Endothelial cell of umbilical vein (primary cell): ENCODE results near the gene APOLD1. TPM values are rescaled to one million over a fixed set of nuclear protein-coding genes. Genes with fewer than 3 reads are reported as not detected.

ENCODE experiments used
- BruUV-seq: library from RNA; stranded (reverse); fragments of 400-500 nt; replicated peaks from 2 replicates; lab custom pipeline; 2021; lab: Mats Ljungman, UMichigan
- CTCF ChIA-PET: fragments of 300-600, 350-600 bp; sonication (Branson Sonifier 250); formaldehyde crosslinking; loops from one replicate; lab custom pipeline; 2021; ENCODE audit warnings: antibody characterized with exemption, inconsistent platforms; lab: Charles Lee
- POLR2A ChIA-PET: fragments of 300-600, 350-600 bp; sonication (Branson Sonifier 250); formaldehyde crosslinking; loops from one replicate; lab custom pipeline; 2021; ENCODE audit warnings: antibody characterized with exemption, inconsistent platforms; lab: Charles Lee
- DNase-seq: peaks from one replicate; pipeline ENCODE4 v3.0.0-alpha.2; 2011; ENCODE audit warnings: low read depth, low spot score
- FAIRE-seq: peaks from 2 replicates; lab custom pipeline; 2011; peaks lifted over from hg19 to GRCh38; lab: Jason Lieb, UNC
- H2AFZ ChIP-seq: 2 replicates; pipeline ENCODE4 v1.6.0; 2012; ENCODE audit warnings: low read depth, low read length, control low read depth, inconsistent platforms
- H3K27ac ChIP-seq: 2 replicates; pipeline ENCODE4 v1.5.1; 2011; ENCODE audit warnings: low read depth, mild to moderate bottlenecking, control low read depth, low read length, moderate library complexity; ENCODE audit not compliant: insufficient read depth
- H3K27me3 ChIP-seq, 2 experiments: 2 replicates each; pipeline versions ENCODE4 v1.6.0 to v1.6.1; 2011; ENCODE audit warnings: low read length in 2 of 2, mixed read lengths in 1 of 2; ENCODE audit not compliant: control insufficient read depth in 2 of 2, insufficient read depth in 2 of 2
- H3K36me3 ChIP-seq, 2 experiments: 2 replicates in 1 of 2; 3 replicates in 1 of 2; pipeline ENCODE4 v1.5.1; 2011; ENCODE audit warnings: low read length in 2 of 2, mild to moderate bottlenecking in 1 of 2, moderate library complexity in 1 of 2; ENCODE audit not compliant: control insufficient read depth in 2 of 2, insufficient read depth in 2 of 2; ENCODE audit errors: extremely low read depth in 1 of 2
- H3K4me1 ChIP-seq: 3 replicates; pipeline ENCODE4 v1.5.1; 2011; ENCODE audit warnings: mild to moderate bottlenecking, low read length; ENCODE audit not compliant: control insufficient read depth, insufficient read depth; ENCODE audit errors: extremely low read depth
- H3K4me2 ChIP-seq: 2 replicates; pipeline ENCODE4 v1.6.1; 2011; ENCODE audit warnings: low read length, control low read depth, mixed read lengths; ENCODE audit not compliant: insufficient read depth
- H3K4me3 ChIP-seq, 3 experiments: fragments of 200-600 bp in 1 of 3; sonication (generic), shearing (Covaris generic) in 1 of 3; replicated peaks in 1 of 3; 2 replicates each; pipeline ENCODE4 v1.5.1; 2011 to 2016; ENCODE audit warnings: control low read depth in 3 of 3, low read length in 3 of 3, mild to moderate bottlenecking in 2 of 3, inconsistent platforms in 1 of 3, low read depth in 1 of 3, moderate library complexity in 1 of 3; ENCODE audit not compliant: insufficient read depth in 1 of 3
- H3K79me2 ChIP-seq: 2 replicates; pipeline ENCODE4 v1.6.0; 2012; ENCODE audit warnings: low read length, inconsistent platforms; ENCODE audit not compliant: control insufficient read depth, insufficient read depth
- H3K9ac ChIP-seq: replicated peaks from 2 replicates; pipeline ENCODE3; 2011; ENCODE audit warnings: low read length, control low read depth; ENCODE audit not compliant: insufficient read depth; ENCODE audit errors: extremely low read depth
- H3K9me1 ChIP-seq: replicated peaks from 3 replicates; pipeline ENCODE4 v1.6.0; 2011; ENCODE audit warnings: mild to moderate bottlenecking, low read length; ENCODE audit not compliant: control insufficient read depth, insufficient read depth; ENCODE audit errors: extremely low read depth
- H3K9me3 ChIP-seq: replicated peaks from 2 replicates; pipeline ENCODE4 v1.5.1; 2012; ENCODE audit warnings: low read length, inconsistent platforms; ENCODE audit not compliant: control insufficient read depth, insufficient read depth
- H4K20me1 ChIP-seq: replicated peaks from 2 replicates; pipeline ENCODE3; 2011; ENCODE audit warnings: mild to moderate bottlenecking, low read length; ENCODE audit not compliant: control insufficient read depth, insufficient read depth; ENCODE audit errors: extremely low read depth
- FOS ChIP-seq: IDR thresholded peaks from 2 replicates; pipeline ENCODE4 v1.6.1; 2011; ENCODE audit warnings: mild to moderate bottlenecking, low read length, moderate library complexity, borderline replicate concordance; ENCODE audit not compliant: insufficient read depth
- JUN ChIP-seq: IDR thresholded peaks from 2 replicates; pipeline ENCODE4 v1.6.1; 2011; ENCODE audit warnings: borderline replicate concordance, low read depth; ENCODE audit not compliant: insufficient read length, insufficient read depth
- POLR2AphosphoS5 ChIP-seq: IDR thresholded peaks from 2 replicates; pipeline ENCODE4 v1.6.1; 2012; ENCODE audit warnings: low read depth, mild to moderate bottlenecking, control low read depth, low read length, moderate library complexity; ENCODE audit not compliant: insufficient read depth
- dilution Hi-C: fragments of 300-500 bp; cut with MboI; formaldehyde crosslinking; loops from one replicate; pipeline ENCODE4 v1.15.0; 2019; ENCODE audit warnings: low sequenced_read_pairs; ENCODE audit not compliant: extremely low pct_ligation_motif_present
- intact Hi-C: fragments of 100-400 bp; cut with micrococcal nuclease; formaldehyde crosslinking; loops from one replicate; pipeline ENCODE4 v1.10.0; 2022
- polyA plus RNA-seq, 4 experiments: library from polyadenylated mRNA; depleted of rRNA in 3 of 4; stranded (reverse) in 3 of 4; unstranded in 1 of 4; fragments of >200 nt; gene quantifications; 2 replicates each; pipeline versions ENCODE4 v1.2.1 to v1.2.3, GENCODE V29; 2011 to 2012; ENCODE audit warnings: missing spikeins in 1 of 4
- total RNA-seq: library from RNA; stranded (reverse); gene quantifications from 2 replicates; pipeline ENCODE4 v1.2.3, GENCODE V29; 2021
- TF ChIP-seq, protein P1 (sequence below): IDR thresholded peaks from 2 replicates; pipeline ENCODE4 v1.6.1; 2011; ENCODE audit not compliant: insufficient read depth, insufficient read length
- TF ChIP-seq, protein P2 (sequence below), 2 donors: IDR thresholded peaks; 1 replicate in 1 of 2; 2 replicates in 1 of 2; pipeline ENCODE4 v1.5.1; 2011; ENCODE audit warnings: low read length in 2 of 2, mild to moderate bottlenecking in 2 of 2, moderate library complexity in 2 of 2, control low read depth in 1 of 2, inconsistent platforms in 1 of 2, low read depth in 1 of 2; ENCODE audit not compliant: insufficient read depth in 1 of 2; ENCODE audit errors: extremely low read depth in 1 of 2

APOLD1 gene
- total and polyA plus RNA-seq, 2 donors (not counting 3 experiments of a cell fraction or from before 2014, with no cell fraction given) = 3.7 to 6.0 TPM

DNA sequence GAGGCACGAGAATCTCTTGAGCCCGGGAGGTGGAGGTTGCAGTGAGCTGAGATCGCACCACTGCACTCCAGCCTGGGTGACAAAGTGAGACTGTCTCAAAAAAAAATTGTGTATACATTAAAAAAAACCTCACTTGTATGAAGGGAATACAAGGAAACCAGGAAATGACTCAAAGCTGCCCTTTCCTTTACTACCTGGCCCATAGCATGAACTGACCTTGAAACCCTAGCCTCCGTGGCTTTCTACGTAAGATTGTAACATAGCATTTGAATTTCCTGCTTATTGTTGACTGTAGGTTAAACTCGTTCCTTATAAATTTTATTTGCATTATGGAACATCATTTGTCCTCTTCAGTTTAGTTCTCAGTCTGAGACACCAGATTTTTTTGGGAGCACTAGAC is 18.6 kb downstream of the APOLD1 start:
- peak; percentile 89 for DNase-seq
- H3K4me3 ChIP-seq = no peak overlapping the region
- dilution Hi-C loops = no loop called here
- ChIA-PET POLR2A (interaction anchor here (0.6 kb wide), 1 partner anchor 11 kb away, joined by 3 read pairs; no protein-coding TSS in a partner anchor), CTCF (interaction anchor here (0.7 to 2.6 kb wide), 11 partner anchors 9 to 172 kb away, joined by 3 to 27 read pairs (median 6); partner anchors contain the start of gene DDX47)
- intact Hi-C loops = no loop called here
- H4K20me1 ChIP-seq = no peaks in the 10 kb centered on the region
- H3K79me2 ChIP-seq = no peaks in the 10 kb centered on the region
- peaks cover 44% of the 10 kb centered on the region for H3K4me1 ChIP-seq
- H3K9ac ChIP-seq = peak overlapping the region; percentile 47
- H2AFZ ChIP-seq = no peak overlapping the region
- FAIRE-seq = peak; percentile 84
- H3K36me3 ChIP-seq = no peaks in the 10 kb centered on the region
- no TSS peak for BruUV-seq
- TF ChIP-seq, protein P1, sequence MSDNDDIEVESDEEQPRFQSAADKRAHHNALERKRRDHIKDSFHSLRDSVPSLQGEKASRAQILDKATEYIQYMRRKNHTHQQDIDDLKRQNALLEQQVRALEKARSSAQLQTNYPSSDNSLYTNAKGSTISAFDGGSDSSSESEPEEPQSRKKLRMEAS = no peak
- TF ChIP-seq FOS (peak; percentile 37), POLR2AphosphoS5 (peak; percentile 43), JUN (peak; percentile 81)
- TF ChIP-seq, protein P2, sequence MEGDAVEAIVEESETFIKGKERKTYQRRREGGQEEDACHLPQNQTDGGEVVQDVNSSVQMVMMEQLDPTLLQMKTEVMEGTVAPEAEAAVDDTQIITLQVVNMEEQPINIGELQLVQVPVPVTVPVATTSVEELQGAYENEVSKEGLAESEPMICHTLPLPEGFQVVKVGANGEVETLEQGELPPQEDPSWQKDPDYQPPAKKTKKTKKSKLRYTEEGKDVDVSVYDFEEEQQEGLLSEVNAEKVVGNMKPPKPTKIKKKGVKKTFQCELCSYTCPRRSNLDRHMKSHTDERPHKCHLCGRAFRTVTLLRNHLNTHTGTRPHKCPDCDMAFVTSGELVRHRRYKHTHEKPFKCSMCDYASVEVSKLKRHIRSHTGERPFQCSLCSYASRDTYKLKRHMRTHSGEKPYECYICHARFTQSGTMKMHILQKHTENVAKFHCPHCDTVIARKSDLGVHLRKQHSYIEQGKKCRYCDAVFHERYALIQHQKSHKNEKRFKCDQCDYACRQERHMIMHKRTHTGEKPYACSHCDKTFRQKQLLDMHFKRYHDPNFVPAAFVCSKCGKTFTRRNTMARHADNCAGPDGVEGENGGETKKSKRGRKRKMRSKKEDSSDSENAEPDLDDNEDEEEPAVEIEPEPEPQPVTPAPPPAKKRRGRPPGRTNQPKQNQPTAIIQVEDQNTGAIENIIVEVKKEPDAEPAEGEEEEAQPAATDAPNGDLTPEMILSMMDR (IDR thresholded peaks at IDR 0.05; ENCODE audit: extremely low read depth in 1 of 2, insufficient read depth in 1 of 2, low read depth in 1 of 2, low read length in 2 of 2) = no peak
- no peaks in the 10 kb centered on the region for H3K9me1 ChIP-seq
- H3K9me3 ChIP-seq = no peaks in the 10 kb centered on the region
- H3K27ac ChIP-seq = peak overlapping the region; percentile 95
- H3K4me2 ChIP-seq = peak overlapping the region; percentile 49
- H3K27me3 ChIP-seq = no peaks in the 10 kb centered on the region
